Suprapubic skin (tissue), 4 donors: Measurements from ENCODE around the gene CDH22. TPM values are rescaled to one million over a fixed set of nuclear protein-coding genes. Genes with fewer than 3 reads are reported as not detected.

ENCODE experiments used
- DNase-seq, 2 donors: peaks; one replicate each; pipeline ENCODE4 v3.0.0-alpha.2; 2019; ENCODE audit warnings: low spot score in 2 of 2
- H3K27ac ChIP-seq: fragments of 200-600 bp; sonication (generic); one replicate; pipeline ENCODE4 v1.5.1; 2019
- H3K27me3 ChIP-seq: fragments of 200-600 bp; sonication (generic); one replicate; pipeline ENCODE4 v1.5.1; 2019
- H3K36me3 ChIP-seq: fragments of 200-600 bp; sonication (generic); one replicate; pipeline ENCODE4 v1.5.1; 2019
- H3K4me1 ChIP-seq: fragments of 200-600 bp; sonication (generic); one replicate; pipeline ENCODE4 v1.5.1; 2019
- H3K4me3 ChIP-seq: fragments of 200-600 bp; sonication (generic); one replicate; pipeline ENCODE4 v1.5.1; 2019; ENCODE audit warnings: mild to moderate bottlenecking
- H3K9me3 ChIP-seq: fragments of 200-600 bp; sonication (generic); one replicate; pipeline ENCODE4 v1.5.1; 2019
- CTCF ChIP-seq, 2 donors: fragments of 200-600 bp in 1 of 2; fragments of 450-650 bp in 1 of 2; sonication (generic) in 1 of 2; IDR thresholded peaks; one replicate each; pipeline ENCODE4 v1.5.1; 2016 to 2019; ENCODE audit warnings: antibody characterized with exemption in 2 of 2, mild to moderate bottlenecking in 1 of 2, moderate library complexity in 1 of 2
- EP300 ChIP-seq: sonication (generic); formaldehyde crosslinking; IDR thresholded peaks from one replicate; pipeline ENCODE4 v1.6.1; 2017; ENCODE audit warnings: antibody characterized with exemption
- POLR2A ChIP-seq, 2 donors: fragments of 450-650 bp; IDR thresholded peaks; one replicate each; pipeline ENCODE4 v1.6.1; 2017; ENCODE audit warnings: antibody characterized with exemption in 2 of 2, mild to moderate bottlenecking in 2 of 2, moderate library complexity in 2 of 2
- POLR2AphosphoS5 ChIP-seq, 3 donors: sonication (generic); formaldehyde crosslinking; IDR thresholded peaks; one replicate each; pipeline ENCODE4 v1.6.1; 2017; ENCODE audit warnings: antibody characterized with exemption in 3 of 3
- WGBS: methylation state at CpG from one replicate; pipeline ENCODE4 v1.1.5; 2018; 5-methylcytosine and 5-hydroxymethylcytosine counted together
- total RNA-seq, 4 donors: library from RNA; depleted of rRNA; stranded (reverse); fragments of >200 nt; gene quantifications; one replicate each; pipeline ENCODE4 v1.1.0, GENCODE V29; 2016

CDH22 gene
- total RNA-seq, 4 donors from 2014 or later = 2.6 to 5.1 (median 3.3) TPM

- H3K4me3 ChIP-seq = no peak overlapping the region
- peaks cover 36% of the 10 kb centered on the region for H3K27me3 ChIP-seq
- H3K27ac ChIP-seq = no peak overlapping the region
- 70% methylated on average over 6 of the region's 7 CpGs for WGBS
- H3K36me3 ChIP-seq = no peaks in the 10 kb centered on the region
- no peak for DNase-seq
- H3K4me1 ChIP-seq = no peaks in the 10 kb centered on the region
- H3K9me3 ChIP-seq = no peaks in the 10 kb centered on the region
- TF ChIP-seq POLR2AphosphoS5 (IDR thresholded peaks at IDR 0.05) (no peak), POLR2A (IDR thresholded peaks at IDR 0.05) (no peak), EP300 (no peak), CTCF (IDR thresholded peaks at IDR 0.05) (no peak)
Observed at GRCh38 chr20:46157625-46158024, 150.7 kb downstream of the CDH22 start.

GRCh38 chr20:46157076-46157592 is 151.2 kb downstream of the CDH22 start:
- Histone ChIP-seq H3K4me3 (no peak overlapping the region), H3K27me3 (peaks cover 36% of the 10 kb centered on the region), H3K4me1 (no peaks in the 10 kb centered on the region), H3K36me3 (no peaks in the 10 kb centered on the region), H3K27ac (no peak overlapping the region), H3K9me3 (no peaks in the 10 kb centered on the region)
- no peak for DNase-seq
- 77% methylated on average over 6 of the region's 6 CpGs for WGBS
- TF ChIP-seq POLR2A (IDR thresholded peaks at IDR 0.05) (no peak), EP300 (no peak), CTCF (IDR thresholded peaks at IDR 0.05) (no peak), POLR2AphosphoS5 (IDR thresholded peaks at IDR 0.05) (no peak)

- no peak for TF ChIP-seq CTCF (IDR thresholded peaks at IDR 0.05)
- TF ChIP-seq EP300 = no peak
- no peak for TF ChIP-seq POLR2A (IDR thresholded peaks at IDR 0.05)
- no peak for TF ChIP-seq POLR2AphosphoS5 (IDR thresholded peaks at IDR 0.05)
- H3K36me3 ChIP-seq = no peaks in the 10 kb centered on the region
- H3K27me3 ChIP-seq = peaks cover 34% of the 10 kb centered on the region
- no peak for DNase-seq
- no peak overlapping the region for H3K4me3 ChIP-seq
- H3K27ac ChIP-seq = no peak overlapping the region
- H3K4me1 ChIP-seq = no peaks in the 10 kb centered on the region
- 75% methylated on average over 8 of the region's 8 CpGs for WGBS
- no peaks in the 10 kb centered on the region for H3K9me3 ChIP-seq
Observed at GRCh38 chr20:46156065-46156464, 152.2 kb downstream of the CDH22 start.

GRCh38 chr20:46154796-46155195 is 153.5 kb downstream of the CDH22 start:
- 72% methylated on average over 2 of the region's 2 CpGs for WGBS
- Histone ChIP-seq H3K27ac (no peak overlapping the region), H3K4me1 (no peaks in the 10 kb centered on the region), H3K9me3 (no peaks in the 10 kb centered on the region), H3K27me3 (peaks cover 35% of the 10 kb centered on the region), H3K36me3 (no peaks in the 10 kb centered on the region), H3K4me3 (no peak overlapping the region)
- DNase-seq = no peak
- TF ChIP-seq EP300 = no peak
- no peak for TF ChIP-seq POLR2A (IDR thresholded peaks at IDR 0.05)
- no peak for TF ChIP-seq CTCF (IDR thresholded peaks at IDR 0.05)
- TF ChIP-seq POLR2AphosphoS5 (IDR thresholded peaks at IDR 0.05) = no peak

- Histone ChIP-seq H3K4me1 (no peaks in the 10 kb centered on the region), H3K9me3 (no peaks in the 10 kb centered on the region), H3K36me3 (no peaks in the 10 kb centered on the region), H3K27ac (no peak overlapping the region), H3K4me3 (no peak overlapping the region), H3K27me3 (peaks cover 36% of the 10 kb centered on the region)
- 53% methylated on average over 5 of the region's 5 CpGs for WGBS
- DNase-seq = no peak
- TF ChIP-seq EP300 (no peak), CTCF (IDR thresholded peaks at IDR 0.05) (no peak), POLR2AphosphoS5 (IDR thresholded peaks at IDR 0.05) (no peak), POLR2A (IDR thresholded peaks at IDR 0.05) (no peak)
Observed at GRCh38 chr20:46154305-46154704, 154.0 kb downstream of the CDH22 start.
